OCI-LY3 (cell line): ENCODE data around the gene SLC3A2.
"Not testable (repeated sequence)": the region's sequence is repeated elsewhere in the genome, so short reads cannot be mapped to it uniquely, and the experiment has no call there.

Experiments
- H2AFZ ChIP-seq: fragments of 200-600, 300-600 bp; shearing (Covaris generic); 2 replicates; pipeline ENCODE4 v1.6.0; 2014; ENCODE audit warnings: antibody characterized with exemption, low read depth, low read length
- H3K27ac ChIP-seq: fragments of 200-600, 300-600 bp; sonication (generic); 2 replicates; pipeline ENCODE4 v1.5.1; 2014; ENCODE audit warnings: mild to moderate bottlenecking, low read length, moderate library complexity, mixed read lengths
- H3K27me3 ChIP-seq: fragments of 200-600, 300-600 bp; sonication (generic); 2 replicates; pipeline ENCODE4 v1.6.1; 2014; ENCODE audit warnings: low read depth, low read length, mixed read lengths
- H3K36me3 ChIP-seq: fragments of 200-600, 300-600 bp; sonication (generic); replicated peaks from 2 replicates; pipeline ENCODE3; 2014; ENCODE audit warnings: low read depth, low read length, mixed read lengths
- H3K4me1 ChIP-seq: fragments of 300-600, 200-600 bp; sonication (generic); 2 replicates; pipeline ENCODE4 v1.6.1; 2014; ENCODE audit warnings: low read length, mixed read lengths
- H3K4me2 ChIP-seq: fragments of 200-600, 300-600 bp; sonication (generic); 2 replicates; pipeline ENCODE4 v1.6.1; 2014; ENCODE audit warnings: low read length, mixed read lengths
- H3K4me3 ChIP-seq: fragments of 300-600, 200-600 bp; sonication (generic); 2 replicates; pipeline ENCODE4 v1.5.1; 2014; ENCODE audit warnings: antibody characterized with exemption, mild to moderate bottlenecking, low read length, moderate library complexity
- H3K79me2 ChIP-seq: fragments of 300-600, 200-600 bp; shearing (Covaris generic); 2 replicates; pipeline ENCODE4 v1.6.1; 2014; ENCODE audit warnings: mild to moderate bottlenecking, low read length, mixed read lengths
- H3K9ac ChIP-seq: fragments of 300-600, 200-600 bp; shearing (Covaris generic); 2 replicates; pipeline ENCODE4 v1.6.0; 2014; ENCODE audit warnings: mild to moderate bottlenecking, low read length, moderate library complexity
- H3K9me3 ChIP-seq: fragments of 200-600, 300-600 bp; shearing (Covaris generic); 2 replicates; pipeline ENCODE4 v1.6.1; 2014; ENCODE audit warnings: low read length, mixed read lengths; ENCODE audit not compliant: insufficient read depth
- H4K20me1 ChIP-seq: fragments of 200-600, 300-600 bp; sonication (generic); 2 replicates; pipeline ENCODE4 v1.6.1; 2016; ENCODE audit warnings: low read length, mixed read lengths; ENCODE audit not compliant: insufficient read depth
- CTCF ChIP-seq: fragments of 200-600, 300-600 bp; sonication (generic); IDR thresholded peaks from 2 replicates; pipeline ENCODE4 v1.5.1; 2014; ENCODE audit warnings: antibody characterized with exemption, low read length, low read depth
- EZH2phosphoT487 ChIP-seq: fragments of 200-600 bp; shearing (Covaris generic); IDR thresholded peaks from 2 replicates; pipeline ENCODE4 v1.6.1; 2018; ENCODE audit warnings: antibody characterized with exemption, mixed run types, low read depth

The SLC3A2 gene

GRCh38 chr11:62934496-62934785, 53.7 kb downstream of the SLC3A2 start:
- Histone ChIP-seq H3K9ac (no peak overlapping the region), H3K4me1 (no peaks in the 10 kb centered on the region), H3K4me3 (no peak overlapping the region), H3K36me3 (no peaks in the 10 kb centered on the region), H3K27ac (no peak overlapping the region), H3K9me3 (no peaks in the 10 kb centered on the region), H2AFZ (no peak overlapping the region), H3K27me3 (peaks cover 5% of the 10 kb centered on the region; the same call in 1 of the 2 replicates), H4K20me1 (no peaks in the 10 kb centered on the region), H3K4me2 (no peak overlapping the region), H3K79me2 (no peaks in the 10 kb centered on the region)
- TF ChIP-seq EZH2phosphoT487 (no peak), CTCF (no peak)

GRCh38 chr11:62937528-62937927, 56.8 kb downstream of the SLC3A2 start:
- H3K36me3 ChIP-seq, H3K9me3 ChIP-seq, H3K4me1 ChIP-seq, H4K20me1 ChIP-seq, H3K79me2 ChIP-seq, H3K27ac ChIP-seq, H2AFZ ChIP-seq, H3K4me3 ChIP-seq, H3K4me2 ChIP-seq, H3K9ac ChIP-seq, H3K27me3 ChIP-seq: not testable (repeated sequence)
